Measurements from ENCODE around the gene AKT2. TPM values are rescaled to one million over a fixed set of nuclear protein-coding genes. Genes with fewer than 3 reads are reported as not detected.

Gene AKT2
- total and polyA plus RNA-seq, 3 donors from 2014 or later: 154 to 229 (median 195) TPM

DNA sequence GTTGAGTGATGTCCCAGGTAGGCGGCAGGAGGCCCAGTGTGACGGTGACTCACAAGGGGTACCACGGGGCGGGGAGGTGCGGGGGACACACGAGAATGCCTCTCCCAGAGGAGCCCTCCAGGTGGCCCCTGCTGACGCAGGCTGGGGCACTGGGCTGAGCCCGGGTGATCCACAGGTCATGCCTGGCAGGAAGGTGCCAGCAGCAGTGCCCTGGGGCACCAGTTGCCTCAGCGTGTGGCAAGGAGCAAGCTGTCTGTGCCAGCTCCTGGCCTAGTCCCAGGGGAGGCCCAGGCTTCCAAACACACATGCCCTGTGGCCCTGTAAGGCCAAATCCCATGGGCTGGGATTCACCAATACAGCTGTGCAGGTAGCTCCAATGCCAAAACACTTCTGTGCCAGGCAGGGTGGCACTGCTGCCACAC is 28.0 kb downstream of the AKT2 start:
- no peaks in the 10 kb centered on the region for H3K9me3 ChIP-seq
- no peak for DNase-seq
- no peak overlapping the region for H3K27ac ChIP-seq

DNA sequence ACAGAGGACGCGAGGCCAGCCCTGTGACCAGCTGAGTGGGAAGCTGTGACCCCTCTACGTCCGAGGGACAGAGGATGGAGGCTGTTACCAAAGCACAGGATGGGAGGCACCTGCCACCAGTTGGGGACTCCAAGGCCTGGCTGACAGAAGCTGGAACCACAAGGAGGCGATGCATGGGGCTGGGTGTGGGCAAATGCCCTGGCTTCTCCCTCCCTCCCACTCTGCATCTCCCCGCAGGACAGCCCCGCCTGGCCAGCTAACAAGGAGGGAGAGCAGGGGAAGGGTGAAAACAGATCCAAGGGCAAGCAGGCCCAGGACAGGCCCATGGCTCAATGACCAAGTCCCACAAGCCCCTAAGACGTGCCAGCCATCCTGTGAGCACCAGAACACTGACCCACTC is 28.6 kb downstream of the AKT2 start:
- no peaks in the 10 kb centered on the region for H3K9me3 ChIP-seq
- no peak overlapping the region for H3K4me3 ChIP-seq
- WGBS, 2 donors: 91 to 97% methylated on average over 7 to 8 of the region's 8 CpGs
- intact Hi-C loops (cut with DNase I; ENCODE audit: low total_unique reads): no loop called here
- H3K36me3 ChIP-seq (ENCODE audit: low read depth, missing control alignments): no peaks in the 10 kb centered on the region
- no peaks in the 10 kb centered on the region for H3K27me3 ChIP-seq
- no peak for TF ChIP-seq POLR2A (IDR thresholded peaks at IDR 0.05)
- TF ChIP-seq, protein P1, sequence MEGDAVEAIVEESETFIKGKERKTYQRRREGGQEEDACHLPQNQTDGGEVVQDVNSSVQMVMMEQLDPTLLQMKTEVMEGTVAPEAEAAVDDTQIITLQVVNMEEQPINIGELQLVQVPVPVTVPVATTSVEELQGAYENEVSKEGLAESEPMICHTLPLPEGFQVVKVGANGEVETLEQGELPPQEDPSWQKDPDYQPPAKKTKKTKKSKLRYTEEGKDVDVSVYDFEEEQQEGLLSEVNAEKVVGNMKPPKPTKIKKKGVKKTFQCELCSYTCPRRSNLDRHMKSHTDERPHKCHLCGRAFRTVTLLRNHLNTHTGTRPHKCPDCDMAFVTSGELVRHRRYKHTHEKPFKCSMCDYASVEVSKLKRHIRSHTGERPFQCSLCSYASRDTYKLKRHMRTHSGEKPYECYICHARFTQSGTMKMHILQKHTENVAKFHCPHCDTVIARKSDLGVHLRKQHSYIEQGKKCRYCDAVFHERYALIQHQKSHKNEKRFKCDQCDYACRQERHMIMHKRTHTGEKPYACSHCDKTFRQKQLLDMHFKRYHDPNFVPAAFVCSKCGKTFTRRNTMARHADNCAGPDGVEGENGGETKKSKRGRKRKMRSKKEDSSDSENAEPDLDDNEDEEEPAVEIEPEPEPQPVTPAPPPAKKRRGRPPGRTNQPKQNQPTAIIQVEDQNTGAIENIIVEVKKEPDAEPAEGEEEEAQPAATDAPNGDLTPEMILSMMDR (IDR thresholded peaks at IDR 0.05): no peak
- no peak for DNase-seq
- H3K4me1 ChIP-seq: no peaks in the 10 kb centered on the region
- H3K27ac ChIP-seq: no peak overlapping the region

More for the DNA sequence above, 28.0 kb downstream of the AKT2 start:
- Histone ChIP-seq H3K27me3 (no peaks in the 10 kb centered on the region), H3K36me3 (ENCODE audit: low read depth, missing control alignments) (no peaks in the 10 kb centered on the region), H3K4me3 (no peak overlapping the region), H3K4me1 (no peaks in the 10 kb centered on the region)
- 89% methylated on average over 9 of the region's 9 CpGs; no CpG with 5 or more reads in 1 of the 2 donors for WGBS, 2 donors
- intact Hi-C loops (cut with DNase I; ENCODE audit: low total_unique reads): no loop called here
- TF ChIP-seq POLR2A (IDR thresholded peaks at IDR 0.05): no peak
- TF ChIP-seq, protein P1 (IDR thresholded peaks at IDR 0.05): no peak

DNA sequence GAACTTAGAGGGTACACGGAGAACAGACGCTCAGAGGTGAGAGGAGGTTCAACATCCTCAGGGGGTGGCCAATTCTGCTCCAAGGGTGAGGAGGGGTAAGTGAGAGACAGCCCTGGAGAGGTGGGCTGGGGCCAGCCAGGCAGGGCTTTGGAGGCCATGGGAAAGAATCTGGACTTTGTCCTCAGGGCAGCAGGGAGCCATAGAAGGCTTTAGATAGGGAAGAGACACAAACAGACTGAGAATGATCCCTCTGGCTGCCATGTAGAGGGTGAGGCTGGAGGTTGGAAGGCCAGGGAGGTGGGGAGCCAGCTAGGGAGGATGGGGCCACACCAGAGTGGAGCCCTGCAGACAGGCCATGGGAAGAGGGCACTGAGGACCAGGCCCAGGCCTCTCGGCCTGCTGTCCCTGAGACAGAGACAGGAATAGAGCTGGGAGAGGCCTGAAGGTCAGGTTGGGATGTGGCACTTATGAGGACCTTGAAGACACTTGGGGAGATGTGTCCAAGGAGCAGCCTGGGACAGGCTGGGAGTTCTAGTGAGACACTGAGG is 29.5 kb downstream of the AKT2 start:
- Histone ChIP-seq H3K27ac (no peak overlapping the region), H3K4me1 (no peaks in the 10 kb centered on the region), H3K4me3 (no peak overlapping the region), H3K27me3 (no peaks in the 10 kb centered on the region), H3K9me3 (no peaks in the 10 kb centered on the region), H3K36me3 (ENCODE audit: low read depth, missing control alignments) (no peaks in the 10 kb centered on the region)
- intact Hi-C loops (cut with DNase I; ENCODE audit: low total_unique reads): no loop called here
- TF ChIP-seq, protein P1 (IDR thresholded peaks at IDR 0.05): no peak
- no peak for TF ChIP-seq POLR2A (IDR thresholded peaks at IDR 0.05)
- no peak for DNase-seq
- 83 to 84% methylated on average over 3 of the region's 3 CpGs for WGBS, 2 donors

DNA sequence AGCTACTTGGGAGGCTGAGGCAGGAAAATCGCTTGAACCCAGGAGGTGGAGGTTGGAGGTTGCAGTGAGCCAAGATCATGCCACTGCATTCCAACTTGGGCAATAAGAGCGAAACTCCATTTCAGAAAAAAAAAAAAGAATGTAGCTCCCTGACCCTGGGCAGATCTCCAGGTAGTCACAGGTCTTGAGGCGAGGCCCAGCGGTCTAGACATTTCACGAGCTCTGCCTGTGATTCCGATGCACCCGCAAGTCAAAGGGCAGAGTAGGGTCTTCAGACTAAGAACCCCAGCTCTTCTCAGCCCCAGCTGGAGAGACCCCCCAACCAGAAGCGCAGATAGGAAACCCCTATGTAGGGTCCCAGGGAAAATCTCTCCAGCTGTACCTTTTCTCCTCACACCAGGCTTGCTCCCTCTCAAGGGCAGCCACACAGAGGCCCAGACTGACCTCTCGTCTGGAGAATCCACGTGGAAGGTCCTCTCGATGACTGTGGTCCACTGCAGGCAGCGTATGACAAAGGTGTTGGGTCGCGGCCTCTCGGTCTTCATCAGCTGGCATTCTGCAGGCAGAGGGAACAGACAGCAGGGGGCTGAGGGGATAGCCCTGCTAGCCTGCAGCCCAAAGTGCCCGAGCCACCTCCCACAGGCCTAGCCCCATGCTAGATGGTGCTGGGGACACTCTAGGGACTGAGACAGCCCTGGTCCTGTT is 30.3 kb downstream of the AKT2 start:
- H3K36me3 ChIP-seq (ENCODE audit: low read depth, missing control alignments): no peaks in the 10 kb centered on the region
- H3K9me3 ChIP-seq: no peaks in the 10 kb centered on the region
- H3K27me3 ChIP-seq: no peaks in the 10 kb centered on the region
- H3K4me3 ChIP-seq: no peak overlapping the region
- intact Hi-C loops (cut with DNase I; ENCODE audit: low total_unique reads): no loop called here
- H3K4me1 ChIP-seq: no peaks in the 10 kb centered on the region
- 87 to 93% methylated on average over 15 to 16 of the region's 16 CpGs for WGBS, 2 donors
- no peak for DNase-seq
- no peak for TF ChIP-seq POLR2A (IDR thresholded peaks at IDR 0.05)
- TF ChIP-seq, protein P1 (IDR thresholded peaks at IDR 0.05): no peak
- H3K27ac ChIP-seq: no peak overlapping the region
